ENCODE data around the gene ABCC10. TPM values are rescaled to one million over a fixed set of nuclear protein-coding genes. Genes with fewer than 3 reads are reported as not detected.

The ABCC10 gene
- total RNA-seq, 2 experiments from 2014 or later, result 35.7 to 38.5 TPM

- Histone ChIP-seq H3K4me1 (ENCODE audit: insufficient read depth, low read length) (no peaks in the 10 kb centered on the region), H3K27ac (ENCODE audit: low read depth in 1 of 2, low read length in 2 of 2) (no peak overlapping the region), H3K27me3 (ENCODE audit: control insufficient read depth in 1 of 2, insufficient read depth in 2 of 2, low read length in 2 of 2) (peaks cover 7 to 11% of the 10 kb centered on the region in 2 experiments), H3K4me3 (ENCODE audit: low read length) (no peak overlapping the region), H3K9me3 (ENCODE audit: control insufficient read depth in 1 of 2, insufficient read depth in 1 of 2, low read length in 2 of 2) (no peaks in the 10 kb centered on the region), H3K36me3 (ENCODE audit: insufficient read depth, low read length) (no peaks in the 10 kb centered on the region)
- Mint-ChIP-seq H3K4me3 (no peak overlapping the region), H3K36me3 (ENCODE audit: low read depth) (no peaks in the 10 kb centered on the region), H3K4me1 (ENCODE audit: low read depth) (no peaks in the 10 kb centered on the region), H3K9me3 (no peaks in the 10 kb centered on the region), H3K27ac (no peak overlapping the region), H3K27me3 (peaks cover 29% of the 10 kb centered on the region)
- intact Hi-C loops (cut with DNase I, micrococcal nuclease), result no loop called here
- no peak for TF ChIP-seq CTCF (IDR thresholded peaks at IDR 0.05)
- ATAC-seq (ENCODE audit: poor library complexity), result no peak
- ChIA-PET CTCF (no interaction called here), POLR2A (no interaction called here)
- no peak for DNase-seq
These were observed 44.1 kb downstream of the ABCC10 start for GRCh38 chr6:43471399-43471798.

- CTCF ChIA-PET, result interaction anchor here (0.6 kb wide), 1 partner anchor 63 kb away, joined by 3 read pairs; no protein-coding TSS in a partner anchor
- Mint-ChIP-seq H3K27me3 (peaks cover 20% of the 10 kb centered on the region), H3K4me1 (ENCODE audit: low read depth) (peaks cover 11% of the 10 kb centered on the region), H3K36me3 (ENCODE audit: low read depth) (no peaks in the 10 kb centered on the region), H3K27ac (no peak overlapping the region), H3K9me3 (no peaks in the 10 kb centered on the region), H3K4me3 (no peak overlapping the region)
- POLR2A ChIA-PET, result no interaction called here
- Histone ChIP-seq H3K27ac (ENCODE audit: low read depth in 1 of 2, low read length in 2 of 2) (no peak overlapping the region), H3K9me3 (ENCODE audit: control insufficient read depth in 1 of 2, insufficient read depth in 1 of 2, low read length in 2 of 2) (no peaks in the 10 kb centered on the region), H3K27me3 (ENCODE audit: control insufficient read depth in 1 of 2, insufficient read depth in 2 of 2, low read length in 2 of 2) (peaks cover 7 to 11% of the 10 kb centered on the region in 2 experiments), H3K4me1 (ENCODE audit: insufficient read depth, low read length) (peaks cover 7% of the 10 kb centered on the region), H3K36me3 (ENCODE audit: insufficient read depth, low read length) (no peaks in the 10 kb centered on the region), H3K4me3 (ENCODE audit: low read length) (no peak overlapping the region)
- no peak for TF ChIP-seq CTCF (IDR thresholded peaks at IDR 0.05)
- ATAC-seq (ENCODE audit: poor library complexity) (no peak), DNase-seq (no peak)
- intact Hi-C loops (cut with DNase I, micrococcal nuclease), result no loop called here
These were observed 45.2 kb downstream of the ABCC10 start for GRCh38 chr6:43472515-43472914.

DNA sequence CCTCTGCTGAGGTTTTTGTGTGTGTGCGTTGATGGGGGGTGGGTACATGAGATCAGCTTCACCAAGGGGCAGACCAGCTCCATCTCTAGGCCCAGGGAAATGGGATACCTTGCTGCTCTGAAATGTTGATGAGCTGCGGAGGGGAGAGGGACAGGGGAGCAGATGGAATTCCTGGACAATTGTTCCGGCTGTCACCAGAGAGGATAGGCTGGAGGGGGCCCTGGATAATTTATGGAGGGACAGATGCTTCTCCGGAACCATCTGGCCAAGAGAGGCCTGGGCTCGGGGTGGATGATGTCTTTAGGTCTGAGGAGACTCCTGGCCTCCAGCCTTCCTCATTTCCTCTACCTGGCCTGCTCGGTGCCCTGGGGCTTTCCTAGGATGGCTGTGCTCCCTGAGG lies 48.2 kb downstream of the ABCC10 start:
- DNase-seq (no peak), ATAC-seq (ENCODE audit: poor library complexity) (no peak)
- Histone ChIP-seq H3K36me3 (ENCODE audit: insufficient read depth, low read length) (no peaks in the 10 kb centered on the region), H3K9me3 (ENCODE audit: control insufficient read depth in 1 of 2, insufficient read depth in 1 of 2, low read length in 2 of 2) (no peaks in the 10 kb centered on the region), H3K27ac (ENCODE audit: low read depth in 1 of 2, low read length in 2 of 2) (no peak overlapping the region), H3K4me1 (ENCODE audit: insufficient read depth, low read length) (peaks cover 26% of the 10 kb centered on the region), H3K27me3 (ENCODE audit: control insufficient read depth in 1 of 2, insufficient read depth in 2 of 2, low read length in 2 of 2) (no peaks in the 10 kb centered on the region), H3K4me3 (ENCODE audit: low read length) (no peak overlapping the region)
- Mint-ChIP-seq H3K27me3 (no peaks in the 10 kb centered on the region), H3K4me3 (peak overlapping the region; percentile 42), H3K36me3 (ENCODE audit: low read depth) (peaks cover 4% of the 10 kb centered on the region), H3K9me3 (no peaks in the 10 kb centered on the region), H3K27ac (no peak overlapping the region), H3K4me1 (ENCODE audit: low read depth) (peaks cover 37% of the 10 kb centered on the region)
- CTCF ChIA-PET, result no interaction called here
- TF ChIP-seq CTCF (IDR thresholded peaks at IDR 0.05), result no peak
- POLR2A ChIA-PET, result no interaction called here
- intact Hi-C loops (cut with DNase I, micrococcal nuclease), result loop anchor here in 1 of 2 experiments (5.0 kb wide), 3 partner anchors 42 to 293 kb away; partner anchors contain the start of genes CUL9, POLR1C and YIPF3
